DND-41 (cell line): ENCODE measurements around the gene DIAPH2.

ENCODE experiments used
- EZH2 ChIP-seq: IDR thresholded peaks from 3 replicates; pipeline ENCODE4 v1.6.1; 2012; ENCODE audit warnings: borderline replicate concordance, low read depth, mild to moderate bottlenecking, moderate library complexity, low read length, inconsistent platforms; ENCODE audit not compliant: severe bottlenecking
- TF ChIP-seq, protein P1 (sequence below): IDR thresholded peaks from 2 replicates; pipeline ENCODE4 v1.5.1; 2012; ENCODE audit warnings: borderline replicate concordance, low read length, moderate library complexity, mild to moderate bottlenecking; ENCODE audit not compliant: poor library complexity, severe bottlenecking; ENCODE audit errors: extremely low read depth

GRCh38 chrX:96753230-96753629 lies 68.6 kb downstream of the DIAPH2 start:
- TF ChIP-seq, protein P1, sequence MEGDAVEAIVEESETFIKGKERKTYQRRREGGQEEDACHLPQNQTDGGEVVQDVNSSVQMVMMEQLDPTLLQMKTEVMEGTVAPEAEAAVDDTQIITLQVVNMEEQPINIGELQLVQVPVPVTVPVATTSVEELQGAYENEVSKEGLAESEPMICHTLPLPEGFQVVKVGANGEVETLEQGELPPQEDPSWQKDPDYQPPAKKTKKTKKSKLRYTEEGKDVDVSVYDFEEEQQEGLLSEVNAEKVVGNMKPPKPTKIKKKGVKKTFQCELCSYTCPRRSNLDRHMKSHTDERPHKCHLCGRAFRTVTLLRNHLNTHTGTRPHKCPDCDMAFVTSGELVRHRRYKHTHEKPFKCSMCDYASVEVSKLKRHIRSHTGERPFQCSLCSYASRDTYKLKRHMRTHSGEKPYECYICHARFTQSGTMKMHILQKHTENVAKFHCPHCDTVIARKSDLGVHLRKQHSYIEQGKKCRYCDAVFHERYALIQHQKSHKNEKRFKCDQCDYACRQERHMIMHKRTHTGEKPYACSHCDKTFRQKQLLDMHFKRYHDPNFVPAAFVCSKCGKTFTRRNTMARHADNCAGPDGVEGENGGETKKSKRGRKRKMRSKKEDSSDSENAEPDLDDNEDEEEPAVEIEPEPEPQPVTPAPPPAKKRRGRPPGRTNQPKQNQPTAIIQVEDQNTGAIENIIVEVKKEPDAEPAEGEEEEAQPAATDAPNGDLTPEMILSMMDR = no peak
- no peak for TF ChIP-seq EZH2
